WTC11 (cell line): ENCODE results near the gene TMTC1. TPM values are rescaled to one million over a fixed set of nuclear protein-coding genes. Genes with fewer than 3 reads are reported as not detected.

Experiments
- ATAC-seq: fragments of 200-7000 bp; cut with Tn5 transposase; 2 replicates; pipeline ENCODE4 v1.10.0; 2021; ENCODE audit warnings: mild to moderate bottlenecking, moderate library complexity
- CTCF ChIA-PET: fragments of 300-600 bp; sonication (Branson Sonifier 250); formaldehyde crosslinking; loops from one replicate; lab custom pipeline; 2021; ENCODE audit warnings: antibody characterized with exemption; lab: Charles Lee
- POLR2A ChIA-PET: fragments of 350-600 bp; sonication (Branson Sonifier 250); formaldehyde crosslinking; loops from one replicate; lab custom pipeline; 2021; ENCODE audit warnings: antibody characterized with exemption; lab: Charles Lee
- DNase-seq: peaks from one replicate; pipeline ENCODE4 v3.0.0; 2021; ENCODE audit warnings: low spot score
- H3K27ac Mint-ChIP-seq: 2 replicates; pipeline ENCODE4 v1.8.0; 2021; ENCODE audit warnings: mixed read lengths
- H3K27me3 Mint-ChIP-seq: 2 replicates; pipeline ENCODE4 v1.8.0; 2021; ENCODE audit warnings: low read depth, mild to moderate bottlenecking, moderate library complexity, mixed read lengths
- H3K36me3 Mint-ChIP-seq: 2 replicates; pipeline ENCODE4 v1.8.0; 2021; ENCODE audit warnings: mixed read lengths
- H3K4me1 Mint-ChIP-seq: 2 replicates; pipeline ENCODE4 v1.8.0; 2022; ENCODE audit warnings: mixed read lengths
- H3K4me3 Mint-ChIP-seq: 2 replicates; pipeline ENCODE4 v1.8.0; 2021; ENCODE audit warnings: mild to moderate bottlenecking, moderate library complexity, mixed read lengths
- H3K9me3 Mint-ChIP-seq: 2 replicates; pipeline ENCODE4 v1.8.0; 2021; ENCODE audit warnings: mixed read lengths
- AR ChIP-seq: fragments of 250-450 bp; sonication (Bioruptor Pico); IDR thresholded peaks from 2 replicates; pipeline ENCODE4 v1.9.0; 2021; ENCODE audit warnings: mild to moderate bottlenecking
- ATF3 ChIP-seq: sonication (generic); formaldehyde crosslinking; conservative IDR thresholded peaks from 2 replicates; pipeline ENCODE4 v1.8.1; 2022; ENCODE audit warnings: mild to moderate bottlenecking, missing genetic modification reagents
- ATF6 ChIP-seq: sonication (generic); formaldehyde crosslinking; IDR thresholded peaks from 2 replicates; pipeline ENCODE4 v1.8.1; 2023; ENCODE audit warnings: mild to moderate bottlenecking, missing genetic modification reagents
- CBFB ChIP-seq: sonication (generic); formaldehyde crosslinking; IDR thresholded peaks from 2 replicates; pipeline ENCODE4 v1.8.1; 2022; ENCODE audit warnings: mild to moderate bottlenecking, low read depth, missing genetic modification reagents
- CTCF ChIP-seq: fragments of 200-600 bp; IDR thresholded peaks from 2 replicates; pipeline ENCODE4 v1.8.0; 2022; ENCODE audit warnings: antibody characterized with exemption
- ELF4 ChIP-seq: sonication (generic); formaldehyde crosslinking; IDR thresholded peaks from 2 replicates; pipeline ENCODE4 v1.8.1; 2022; ENCODE audit warnings: low read depth, mild to moderate bottlenecking, moderate library complexity, missing genetic modification reagents
- FOXJ3 ChIP-seq: sonication (generic); formaldehyde crosslinking; IDR thresholded peaks from 2 replicates; pipeline ENCODE4 v1.9.0; 2021; ENCODE audit warnings: missing genetic modification reagents, mild to moderate bottlenecking, borderline replicate concordance
- FOXP1 ChIP-seq: sonication (generic); formaldehyde crosslinking; IDR thresholded peaks from 2 replicates; pipeline ENCODE4 v1.8.0; 2022; ENCODE audit warnings: missing genetic modification reagents, mild to moderate bottlenecking, moderate library complexity, borderline replicate concordance
- FOXP4 ChIP-seq: sonication (generic); formaldehyde crosslinking; IDR thresholded peaks from 2 replicates; pipeline ENCODE4 v1.8.0; 2022; ENCODE audit warnings: mild to moderate bottlenecking, missing genetic modification reagents
- GRHL2 ChIP-seq: fragments of 250-450 bp; sonication (Bioruptor Pico); IDR thresholded peaks from 2 replicates; pipeline ENCODE4 v1.8.0; 2022; ENCODE audit warnings: mild to moderate bottlenecking, moderate library complexity; ENCODE audit not compliant: insufficient replicate concordance, severe bottlenecking
- GTF2I ChIP-seq: fragments of 250-450 bp; sonication (Bioruptor Pico); conservative IDR thresholded peaks from 2 replicates; pipeline ENCODE4 v1.4.0; 2021; ENCODE audit warnings: mild to moderate bottlenecking
- HMGA2 ChIP-seq: fragments of 250-450 bp; sonication (Bioruptor Pico); IDR thresholded peaks from 2 replicates; pipeline ENCODE4 v1.4.0; 2021; ENCODE audit warnings: mild to moderate bottlenecking, moderate library complexity
- JAZF1 ChIP-seq: fragments of 250-450 bp; sonication (Bioruptor Pico); IDR thresholded peaks from 2 replicates; pipeline ENCODE4 v1.9.0; 2021; ENCODE audit warnings: moderate library complexity, mild to moderate bottlenecking, inconsistent platforms
- MAX ChIP-seq: sonication (generic); formaldehyde crosslinking; IDR thresholded peaks from 2 replicates; pipeline ENCODE4 v1.8.0; 2022; ENCODE audit warnings: mild to moderate bottlenecking, missing genetic modification reagents
- MLX ChIP-seq: sonication (generic); formaldehyde crosslinking; IDR thresholded peaks from 2 replicates; pipeline ENCODE4 v1.8.1; 2023; ENCODE audit warnings: mild to moderate bottlenecking, missing genetic modification reagents, moderate library complexity
- MXD4 ChIP-seq: fragments of 250-450 bp; sonication (Bioruptor Pico); IDR thresholded peaks from 2 replicates; pipeline ENCODE4 v1.8.0; 2021; ENCODE audit warnings: mild to moderate bottlenecking, moderate library complexity, borderline replicate concordance
- NR2C2 ChIP-seq: sonication (generic); formaldehyde crosslinking; IDR thresholded peaks from 2 replicates; pipeline ENCODE4 v1.8.0; 2022; ENCODE audit warnings: mild to moderate bottlenecking, missing genetic modification reagents
- NR3C1 ChIP-seq: sonication (generic); formaldehyde crosslinking; conservative IDR thresholded peaks from 2 replicates; pipeline ENCODE4 v1.8.1; 2023; ENCODE audit warnings: low read depth, mild to moderate bottlenecking, missing genetic modification reagents
- PREB ChIP-seq: sonication (generic); formaldehyde crosslinking; IDR thresholded peaks from 2 replicates; pipeline ENCODE4 v1.8.1; 2022; ENCODE audit warnings: mild to moderate bottlenecking, missing genetic modification reagents, moderate library complexity, borderline replicate concordance
- PRRX2 ChIP-seq: fragments of 250-450 bp; sonication (Bioruptor Pico); IDR thresholded peaks from 2 replicates; pipeline ENCODE4 v1.8.0; 2021; ENCODE audit warnings: mild to moderate bottlenecking
- SMAD3 ChIP-seq: sonication (generic); formaldehyde crosslinking; IDR thresholded peaks from 2 replicates; pipeline ENCODE4 v1.8.0; 2022; ENCODE audit warnings: missing genetic modification reagents, mild to moderate bottlenecking, borderline replicate concordance
- SP1 ChIP-seq: sonication (generic); formaldehyde crosslinking; conservative IDR thresholded peaks from 2 replicates; pipeline ENCODE4 v1.8.1; 2022; ENCODE audit warnings: missing genetic modification reagents
- ZNF121 ChIP-seq: sonication (generic); formaldehyde crosslinking; IDR thresholded peaks from 2 replicates; pipeline ENCODE4 v1.8.0; 2023; ENCODE audit warnings: missing genetic modification reagents
- ZNF138 ChIP-seq: sonication (generic); formaldehyde crosslinking; conservative IDR thresholded peaks from 2 replicates; pipeline ENCODE4 v1.8.1; 2022; ENCODE audit warnings: mild to moderate bottlenecking, moderate library complexity, missing genetic modification reagents
- total RNA-seq: library from RNA; stranded (reverse); gene quantifications from 3 replicates; pipeline ENCODE4 v1.2.3, GENCODE V29; 2021

TMTC1 gene
- total RNA-seq, 1 experiment from 2014 or later: 17.3 TPM

GRCh38 chr12:29771786-29772185 is 12.0 kb downstream of the TMTC1 start:
- no peak overlapping the region for H3K4me3 Mint-ChIP-seq
- peaks cover 34% of the 10 kb centered on the region for H3K36me3 Mint-ChIP-seq
- no peak for DNase-seq
- ChIA-PET CTCF (no interaction called here), POLR2A (no interaction called here)
- no peaks in the 10 kb centered on the region for H3K27me3 Mint-ChIP-seq
- no peak for ATAC-seq
- peaks cover 20% of the 10 kb centered on the region for H3K4me1 Mint-ChIP-seq
- no peak overlapping the region for H3K27ac Mint-ChIP-seq
- H3K9me3 Mint-ChIP-seq: peaks cover 35% of the 10 kb centered on the region
- TF ChIP-seq NR3C1 (CRISPR knock-in tag) (no peak), JAZF1 (CRISPR knock-in tag) (no peak), ZNF121 (no peak), NR2C2 (no peak), GTF2I (CRISPR knock-in tag) (no peak)

GRCh38 chr12:29771165-29771564 is 12.6 kb downstream of the TMTC1 start:
- Mint-ChIP-seq H3K4me1 (peaks cover 20% of the 10 kb centered on the region), H3K36me3 (peaks cover 33% of the 10 kb centered on the region), H3K27me3 (no peaks in the 10 kb centered on the region), H3K4me3 (no peak overlapping the region), H3K27ac (no peak overlapping the region), H3K9me3 (peaks cover 29% of the 10 kb centered on the region)
- POLR2A ChIA-PET: no interaction called here
- TF ChIP-seq GRHL2 (CRISPR knock-in tag) (no peak), FOXJ3 (CRISPR knock-in tag) (no peak), ATF3 (CRISPR knock-in tag) (no peak), CTCF (no peak), CBFB (CRISPR knock-in tag) (no peak), ZNF138 (no peak), PREB (no peak), MXD4 (no peak), SMAD3 (no peak), MLX (no peak), SP1 (no peak), NR2C2 (no peak), AR (CRISPR knock-in tag) (no peak), MAX (CRISPR knock-in tag) (no peak), PRRX2 (no peak), ATF6 (CRISPR knock-in tag) (no peak), ELF4 (CRISPR knock-in tag) (no peak), HMGA2 (no peak), FOXP4 (no peak), FOXP1 (CRISPR knock-in tag) (no peak)
- CTCF ChIA-PET: no interaction called here
- no peak for ATAC-seq
- no peak for DNase-seq
